Left lung (tissue), 10 donors: ENCODE results near the gene ABRACL. TPM values are rescaled to one million over a fixed set of nuclear protein-coding genes. Genes with fewer than 3 reads are reported as not detected.

Source experiments
- ATAC-seq: fragments of 200-7000 bp; cut with Tn5 transposase; one replicate; pipeline ENCODE4 v1.9.1; 2020; ENCODE audit warnings: moderate library complexity
- DNase-seq, 4 donors: peaks; one replicate each; pipeline ENCODE4 v3.0.0-alpha.2; 2013 to 2020
- H3K27ac ChIP-seq, 2 donors: fragments of 200-600 bp; sonication (generic) in 1 of 2; one replicate each; pipeline versions ENCODE4 v1.5.0 to v1.8.0; 2020 to 2021
- H3K27me3 ChIP-seq, 2 donors: fragments of 200-600 bp; sonication (generic) in 1 of 2; one replicate each; pipeline versions ENCODE4 v1.5.0 to v1.8.0; 2020 to 2021
- H3K36me3 ChIP-seq, 2 donors: fragments of 200-600 bp; sonication (generic) in 1 of 2; one replicate each; pipeline versions ENCODE4 v1.5.0 to v1.8.0; 2020 to 2021
- H3K4me1 ChIP-seq, 2 donors: fragments of 200-600 bp; one replicate each; pipeline ENCODE4 v1.8.0; 2021
- H3K4me3 ChIP-seq, 2 donors: fragments of 200-600 bp; sonication (generic) in 1 of 2; one replicate each; pipeline versions ENCODE4 v1.5.0 to v1.8.0; 2020 to 2021; ENCODE audit warnings: mild to moderate bottlenecking in 1 of 2
- H3K9me3 ChIP-seq, 2 donors: fragments of 200-600 bp; sonication (generic) in 1 of 2; one replicate each; pipeline versions ENCODE4 v1.5.0 to v1.8.0; 2020 to 2021
- intact Hi-C, 2 donors: fragments of 100-400 bp; cut with DNase I; formaldehyde crosslinking; loops; one replicate each; pipeline versions ENCODE4 v1.11.2 to v1.14.2; 2022
- polyA plus RNA-seq, 6 donors: library from polyadenylated mRNA; unstranded; fragments of 120-200 nt; gene quantifications; one replicate each; pipeline ENCODE4 v1.2.1, GENCODE V29; 2013; ENCODE audit not compliant: insufficient read length in 6 of 6
- total RNA-seq, 2 donors: library from RNA; stranded (reverse); fragmentation: NEBNext Ultra II Directional; extraction: Animal tissue kit (Norgen Biotek cat#: 25700); gene quantifications; one replicate each; pipeline ENCODE4 v1.2.1, GENCODE V29; 2021
- TF ChIP-seq, protein P1 (sequence below), 2 donors: fragments of 200-600 bp; sonication (generic) in 1 of 2; IDR thresholded peaks; one replicate each; pipeline versions ENCODE4 v1.5.0 to v1.8.0; 2021; ENCODE audit warnings: antibody characterized with exemption in 2 of 2
- donor health status: DM: no; HTN: yes; CAD: no.
- donor health status: DM: no; HTN: no; CAD: no.

The ABRACL gene
- total and polyA plus RNA-seq, 8 donors = 26.0 to 40.2 (median 30.2) TPM

DNA sequence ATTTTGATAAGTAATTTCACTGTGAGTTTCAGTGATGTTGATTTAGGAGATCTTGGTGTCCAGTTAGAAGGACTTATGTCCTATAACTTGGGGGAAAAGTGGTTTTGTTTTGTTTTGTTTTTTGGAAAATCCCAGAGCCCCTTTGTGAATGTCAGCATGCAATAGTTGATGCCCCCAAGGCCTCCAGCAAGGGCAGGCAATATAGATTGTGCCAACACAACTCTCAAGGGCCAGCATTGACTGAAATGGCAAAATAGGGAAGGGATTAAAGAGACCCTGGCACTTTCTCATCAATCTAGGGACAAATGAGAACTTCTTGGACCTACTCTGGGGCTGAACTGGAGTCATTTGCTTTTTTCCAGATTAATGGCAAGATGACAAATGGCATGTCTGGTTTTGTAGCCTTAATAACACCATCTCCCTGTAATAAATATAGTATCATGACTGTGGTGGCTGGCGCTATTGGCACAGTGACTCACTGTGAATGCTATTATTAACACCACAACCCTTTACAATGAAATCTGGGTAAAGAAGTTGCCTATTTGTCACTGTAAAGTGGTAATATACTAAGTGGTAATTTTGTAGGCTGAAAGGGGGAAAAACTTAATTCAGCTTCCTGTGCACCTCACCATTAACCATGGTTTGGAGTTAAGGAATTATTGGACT lies 51.8 kb downstream of the ABRACL start:
- no peaks in the 10 kb centered on the region for H3K36me3 ChIP-seq
- no peaks in the 10 kb centered on the region for H3K9me3 ChIP-seq
- H3K27me3 ChIP-seq = no peaks in the 10 kb centered on the region
- TF ChIP-seq, protein P1, sequence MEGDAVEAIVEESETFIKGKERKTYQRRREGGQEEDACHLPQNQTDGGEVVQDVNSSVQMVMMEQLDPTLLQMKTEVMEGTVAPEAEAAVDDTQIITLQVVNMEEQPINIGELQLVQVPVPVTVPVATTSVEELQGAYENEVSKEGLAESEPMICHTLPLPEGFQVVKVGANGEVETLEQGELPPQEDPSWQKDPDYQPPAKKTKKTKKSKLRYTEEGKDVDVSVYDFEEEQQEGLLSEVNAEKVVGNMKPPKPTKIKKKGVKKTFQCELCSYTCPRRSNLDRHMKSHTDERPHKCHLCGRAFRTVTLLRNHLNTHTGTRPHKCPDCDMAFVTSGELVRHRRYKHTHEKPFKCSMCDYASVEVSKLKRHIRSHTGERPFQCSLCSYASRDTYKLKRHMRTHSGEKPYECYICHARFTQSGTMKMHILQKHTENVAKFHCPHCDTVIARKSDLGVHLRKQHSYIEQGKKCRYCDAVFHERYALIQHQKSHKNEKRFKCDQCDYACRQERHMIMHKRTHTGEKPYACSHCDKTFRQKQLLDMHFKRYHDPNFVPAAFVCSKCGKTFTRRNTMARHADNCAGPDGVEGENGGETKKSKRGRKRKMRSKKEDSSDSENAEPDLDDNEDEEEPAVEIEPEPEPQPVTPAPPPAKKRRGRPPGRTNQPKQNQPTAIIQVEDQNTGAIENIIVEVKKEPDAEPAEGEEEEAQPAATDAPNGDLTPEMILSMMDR (IDR thresholded peaks at IDR 0.05) = no peak
- no peaks in the 10 kb centered on the region for H3K4me1 ChIP-seq
- intact Hi-C loops = no loop called here
- ATAC-seq (no peak), DNase-seq (no peak)
- no peak overlapping the region for H3K27ac ChIP-seq
- no peak overlapping the region for H3K4me3 ChIP-seq

DNA sequence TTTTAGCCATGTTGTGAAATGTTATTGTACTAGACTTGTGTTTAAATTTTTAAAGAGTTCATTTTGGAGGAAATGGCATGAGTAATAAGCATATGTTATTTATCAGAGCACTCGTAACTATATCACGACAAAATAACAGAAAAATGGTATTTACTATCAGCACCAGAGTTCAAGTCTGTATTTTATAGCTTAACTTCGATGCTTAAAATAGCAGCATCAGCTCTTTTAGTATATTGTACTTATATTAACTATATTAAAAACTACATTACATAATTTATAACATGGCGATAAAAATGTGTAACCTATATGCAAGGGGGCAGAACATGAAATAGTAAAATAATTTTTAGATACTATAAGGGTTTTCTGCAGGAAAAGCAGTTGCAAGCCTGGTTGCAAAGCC lies 52.9 kb downstream of the ABRACL start:
- Histone ChIP-seq H3K27ac (no peak overlapping the region), H3K4me3 (no peak overlapping the region), H3K4me1 (no peaks in the 10 kb centered on the region), H3K36me3 (no peaks in the 10 kb centered on the region), H3K9me3 (no peaks in the 10 kb centered on the region), H3K27me3 (no peaks in the 10 kb centered on the region)
- TF ChIP-seq, protein P1 (IDR thresholded peaks at IDR 0.05) = no peak
- ATAC-seq (no peak), DNase-seq (no peak)
- intact Hi-C loops = no loop called here

DNA sequence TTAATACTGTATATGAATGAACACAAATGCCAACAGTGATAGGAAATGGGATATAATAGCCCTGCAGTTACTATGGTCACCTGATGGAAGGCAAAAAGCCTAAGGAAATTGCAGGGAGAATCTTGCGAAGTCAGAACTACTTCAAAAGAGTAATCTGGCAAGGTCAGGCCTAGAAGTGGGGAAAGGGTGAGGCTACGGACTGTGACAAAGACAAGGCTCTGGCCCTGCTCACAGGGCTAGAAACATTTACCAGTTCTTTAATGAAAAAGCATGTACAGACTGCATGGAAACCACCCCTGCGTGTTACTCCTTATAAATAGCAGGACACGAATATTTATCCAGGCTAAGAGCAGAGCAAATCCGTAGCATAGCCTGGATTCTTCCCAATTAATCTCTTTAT lies 53.8 kb downstream of the ABRACL start:
- no peak overlapping the region for H3K27ac ChIP-seq
- DNase-seq (no peak), ATAC-seq (no peak)
- intact Hi-C loops = no loop called here
- no peaks in the 10 kb centered on the region for H3K4me1 ChIP-seq
- H3K36me3 ChIP-seq = no peaks in the 10 kb centered on the region
- no peak overlapping the region for H3K4me3 ChIP-seq
- TF ChIP-seq, protein P1 (IDR thresholded peaks at IDR 0.05) = no peak
- H3K27me3 ChIP-seq = no peaks in the 10 kb centered on the region
- no peaks in the 10 kb centered on the region for H3K9me3 ChIP-seq

DNA sequence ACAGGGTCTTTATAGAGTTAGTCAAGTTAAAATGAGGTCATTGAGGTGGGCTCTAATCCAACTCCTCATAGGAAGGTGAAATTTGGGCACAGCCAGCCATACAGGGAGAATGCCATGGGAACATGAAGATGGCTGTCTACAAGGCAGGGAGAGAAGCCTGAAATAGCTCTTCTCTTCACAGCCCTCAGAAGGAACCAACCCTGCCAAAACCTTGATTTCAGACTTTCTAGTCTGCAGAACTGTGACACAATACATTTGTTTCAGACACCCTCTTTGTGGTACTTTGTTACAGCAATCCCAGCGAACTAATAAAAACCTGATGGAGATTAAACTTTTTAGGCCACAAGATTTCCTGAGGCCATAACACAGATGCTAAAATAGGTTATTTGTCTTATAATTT lies 63.3 kb downstream of the ABRACL start:
- DNase-seq (no peak), ATAC-seq (no peak)
- no peak overlapping the region for H3K27ac ChIP-seq
- H3K36me3 ChIP-seq = no peaks in the 10 kb centered on the region
- H3K27me3 ChIP-seq = no peaks in the 10 kb centered on the region
- H3K4me1 ChIP-seq = no peaks in the 10 kb centered on the region
- H3K4me3 ChIP-seq = no peak overlapping the region
- TF ChIP-seq, protein P1 (IDR thresholded peaks at IDR 0.05) = no peak
- intact Hi-C loops = no loop called here
- no peaks in the 10 kb centered on the region for H3K9me3 ChIP-seq

Other genes with a start within 250 kb of the ABRACL start
- gene ECT2L, start 232.7 kb upstream of the ABRACL start, total RNA-seq = 1 to 10 TPM in 1 of 2 donors, not detected in 1; 3.1 TPM
- 1 to 10 TPM in 4 of 6 donors, under 1 TPM in 2; 0.63 to 3.3 (median 1.7) TPM for gene ECT2L, start 232.7 kb upstream of the ABRACL start, polyA plus RNA-seq
- gene REPS1, start 40.5 kb upstream of the ABRACL start, total RNA-seq = 10 to 100 TPM; 29.3 to 31.8 TPM
- gene REPS1, start 40.5 kb upstream of the ABRACL start, polyA plus RNA-seq = 10 to 100 TPM; 58.8 to 83.9 (median 64.6) TPM
- gene HECA, start 106.3 kb downstream of the ABRACL start, total RNA-seq = 10 to 100 TPM; 27.4 to 40.9 TPM
- 10 to 100 TPM; 17.0 to 21.0 (median 18.2) TPM for gene HECA, start 106.3 kb downstream of the ABRACL start, polyA plus RNA-seq